ENCODE measurements around the gene MAPKAPK3. TPM values are rescaled to one million over a fixed set of nuclear protein-coding genes. Genes with fewer than 3 reads are reported as not detected.

The MAPKAPK3 gene
- total RNA-seq, 1 donor = 55.2 TPM

- TF ChIP-seq CTCF (IDR thresholded peaks at IDR 0.05; ENCODE audit: insufficient read depth, low read length) = no peak
- H3K4me3 ChIP-seq (ENCODE audit: low read depth, low read length) = no peak overlapping the region
- no peak for DNase-seq (ENCODE audit: low read depth)
Observed at GRCh38 chr3:50586763-50587070, 30.2 kb upstream of the MAPKAPK3 start.

GRCh38 chr3:50587373-50587772 is 29.6 kb upstream of the MAPKAPK3 start:
- TF ChIP-seq CTCF (IDR thresholded peaks at IDR 0.05; ENCODE audit: insufficient read depth, low read length) = no peak
- no peak overlapping the region for H3K4me3 ChIP-seq (ENCODE audit: low read depth, low read length)
- peak; percentile 45 for DNase-seq (ENCODE audit: low read depth)

- no peak for TF ChIP-seq CTCF (IDR thresholded peaks at IDR 0.05; ENCODE audit: insufficient read depth, low read length)
- H3K4me3 ChIP-seq (ENCODE audit: low read depth, low read length) = no peak overlapping the region
- no peak for DNase-seq (ENCODE audit: low read depth)
Observed at GRCh38 chr3:50587806-50588758, 28.9 kb upstream of the MAPKAPK3 start.

GRCh38 chr3:50588759-50589433 is 28.1 kb upstream of the MAPKAPK3 start:
- H3K4me3 ChIP-seq (ENCODE audit: low read depth, low read length) = no peak overlapping the region
- no peak for TF ChIP-seq CTCF (IDR thresholded peaks at IDR 0.05; ENCODE audit: insufficient read depth, low read length)
- DNase-seq (ENCODE audit: low read depth) = peak; percentile 38

GRCh38 chr3:50591196-50591741 is 25.7 kb upstream of the MAPKAPK3 start:
- TF ChIP-seq CTCF (IDR thresholded peaks at IDR 0.05; ENCODE audit: insufficient read depth, low read length) = no peak
- no peak for DNase-seq (ENCODE audit: low read depth)

GRCh38 chr3:50592568-50592967 is 24.4 kb upstream of the MAPKAPK3 start:
- no peak overlapping the region for H3K4me3 ChIP-seq (ENCODE audit: low read depth, low read length)
- no peak for DNase-seq (ENCODE audit: low read depth)
- no peak for TF ChIP-seq CTCF (IDR thresholded peaks at IDR 0.05; ENCODE audit: insufficient read depth, low read length)

More at GRCh38 chr3:50591196-50591741, 25.7 kb upstream of the MAPKAPK3 start:
- H3K4me3 ChIP-seq (ENCODE audit: low read depth, low read length) = no peak overlapping the region

Data from fibroblast of the aortic adventitia (primary cell).